PC-3 (cell line): ENCODE results near the gene LMNTD1. TPM values are rescaled to one million over a fixed set of nuclear protein-coding genes. Genes with fewer than 3 reads are reported as not detected.
A peak's percentile ranks its signal among the peaks of the same experiment; 100 is the strongest.
"Not testable (repeated sequence)": the region's sequence is repeated elsewhere in the genome, so short reads cannot be mapped to it uniquely, and the experiment has no call there.

Source experiments
- ATAC-seq: fragments of 200-7000 bp; cut with Tn5 transposase; 2 replicates; pipeline ENCODE4 v1.9.1; 2020; ENCODE audit warnings: mild to moderate bottlenecking, moderate library complexity
- BruUV-seq: library from RNA; stranded (reverse); fragments of 400-500 nt; replicated peaks from 2 replicates; lab custom pipeline; 2021; lab: Mats Ljungman, UMichigan
- CTCF ChIA-PET: fragments of 300-600 bp; sonication (Branson Sonifier 250); formaldehyde crosslinking; loops from one replicate; lab custom pipeline; 2022; ENCODE audit warnings: antibody characterized with exemption; lab: Charles Lee
- POLR2A ChIA-PET: fragments of 300-600 bp; sonication (Branson Sonifier 250); formaldehyde crosslinking; loops from one replicate; lab custom pipeline; 2022; ENCODE audit warnings: antibody characterized with exemption; ENCODE audit not compliant: unreplicated experiment; lab: Charles Lee
- DNase-seq: peaks from one replicate; pipeline ENCODE4 v3.0.0-alpha.2; 2015
- H2AFZ ChIP-seq: fragments of 300-600 bp; sonication (generic); 2 replicates; pipeline ENCODE4 v1.6.0; 2016; ENCODE audit warnings: antibody characterized with exemption, low read length
- H3F3A ChIP-seq: fragments of 300-600 bp; sonication (generic); one replicate; pipeline ENCODE4 v1.6.0; 2017; ENCODE audit warnings: antibody characterized with exemption, low read length, control low read depth, mild to moderate bottlenecking; ENCODE audit not compliant: unreplicated experiment
- H3K27ac ChIP-seq: fragments of 300-600 bp; sonication (generic); 2 replicates; pipeline ENCODE4 v1.5.1; 2016; ENCODE audit warnings: mild to moderate bottlenecking, low read length
- H3K27me3 ChIP-seq: fragments of 300-600 bp; sonication (generic); 2 replicates; pipeline ENCODE4 v1.6.1; 2016; ENCODE audit warnings: low read length, mixed read lengths
- H3K36me3 ChIP-seq: fragments of 300-600 bp; sonication (generic); 2 replicates; pipeline ENCODE4 v1.6.1; 2016; ENCODE audit warnings: low read depth, mixed run types, low read length, mixed read lengths
- H3K4me1 ChIP-seq: fragments of 300-600 bp; sonication (generic); 2 replicates; pipeline ENCODE4 v1.5.1; 2016; ENCODE audit warnings: low read length; ENCODE audit not compliant: insufficient read depth
- H3K4me2 ChIP-seq: fragments of 300-600 bp; sonication (generic); 2 replicates; pipeline ENCODE4 v1.6.0; 2016; ENCODE audit warnings: low read length
- H3K4me3 ChIP-seq: fragments of 300-600 bp; sonication (generic); 2 replicates; pipeline ENCODE4 v1.5.1; 2016; ENCODE audit warnings: mild to moderate bottlenecking, low read length, mixed read lengths
- H3K79me2 ChIP-seq: fragments of 300-600 bp; sonication (generic); 2 replicates; pipeline ENCODE4 v1.6.1; 2017; ENCODE audit warnings: low read length, mixed read lengths
- H3K9ac ChIP-seq: fragments of 300-600 bp; sonication (generic); 2 replicates; pipeline ENCODE4 v1.6.0; 2016; ENCODE audit warnings: mild to moderate bottlenecking, low read length
- H3K9me2 ChIP-seq: fragments of 300-600 bp; sonication (generic); replicated peaks from 2 replicates; pipeline ENCODE4 v1.6.1; 2016; ENCODE audit warnings: mixed run types, low read length, mixed read lengths
- H3K9me3 ChIP-seq: fragments of 300-600 bp; sonication (generic); 2 replicates; pipeline ENCODE4 v1.6.1; 2016; ENCODE audit warnings: low read length, mixed read lengths
- H4K20me1 ChIP-seq: fragments of 300-600 bp; sonication (generic); 2 replicates; pipeline ENCODE4 v1.6.1; 2016; ENCODE audit warnings: low read length, mixed read lengths
- CTCF ChIP-seq: fragments of 300-600 bp; sonication (generic); conservative IDR thresholded peaks from 2 replicates; pipeline ENCODE4 v1.5.1; 2017; ENCODE audit warnings: antibody characterized with exemption, low read depth, mild to moderate bottlenecking, low read length
- EZH2 ChIP-seq: fragments of 300-600 bp; sonication (generic); IDR thresholded peaks from one replicate; pipeline ENCODE4 v1.6.1; 2017; ENCODE audit warnings: antibody characterized with exemption, mild to moderate bottlenecking, low read length; ENCODE audit not compliant: unreplicated experiment
- EZH2phosphoT487 ChIP-seq: fragments of 300-600 bp; sonication (generic); IDR thresholded peaks from 2 replicates; pipeline ENCODE4 v1.6.1; 2018; ENCODE audit warnings: mild to moderate bottlenecking, antibody characterized with exemption, low read length, borderline replicate concordance
- intact Hi-C: fragments of 100-400 bp; cut with micrococcal nuclease; formaldehyde crosslinking; loops from 2 replicates; pipeline ENCODE4 v1.9.0; 2023
- total RNA-seq: library from RNA; depleted of rRNA; stranded (reverse); fragments of >200 nt; gene quantifications from 2 replicates; pipeline ENCODE4 v1.2.3, GENCODE V29; 2014

Gene LMNTD1
- total RNA-seq, 1 experiment from 2014 or later: not detected

- Histone ChIP-seq H3K9me2 (no peaks in the 10 kb centered on the region), H3F3A (no peaks in the 10 kb centered on the region), H3K4me1 (peaks cover 33% of the 10 kb centered on the region), H3K9me3 (no peaks in the 10 kb centered on the region), H3K9ac (no peak overlapping the region), H3K36me3 (no peaks in the 10 kb centered on the region), H3K27ac (no peak overlapping the region), H3K27me3 (no peaks in the 10 kb centered on the region), H3K79me2 (no peaks in the 10 kb centered on the region), H4K20me1 (no peaks in the 10 kb centered on the region), H3K4me2 (no peak overlapping the region), H2AFZ (no peak overlapping the region), H3K4me3 (no peak overlapping the region)
- peak; percentile 20 for DNase-seq
- ATAC-seq: no peak
- intact Hi-C loops: loop anchor here (5.0 kb wide), 1 partner anchor 34 kb away; no protein-coding TSS in a partner anchor
- TF ChIP-seq EZH2phosphoT487: no peak
- TF ChIP-seq CTCF: no peak
- no peak for TF ChIP-seq EZH2
- ChIA-PET CTCF (no interaction called here), POLR2A (no interaction called here)
- no TSS peak for BruUV-seq
Observed at GRCh38 chr12:25491396-25492325, 61.4 kb downstream of the LMNTD1 start.

- peak; percentile 83 for ATAC-seq
- Histone ChIP-seq H3K27ac (peak overlapping the region; percentile 56), H3K4me3 (peak overlapping the region; percentile 67)
Observed at GRCh38 chr12:25488956-25489870, 63.9 kb downstream of the LMNTD1 start.

GRCh38 chr12:25482625-25483024 lies 70.5 kb downstream of the LMNTD1 start:
- no peak overlapping the region for H2AFZ ChIP-seq
- H4K20me1 ChIP-seq: no peaks in the 10 kb centered on the region
- ATAC-seq (no peak), DNase-seq (no peak)
- no peaks in the 10 kb centered on the region for H3K9me3 ChIP-seq
- POLR2A ChIA-PET: no interaction called here
- H3F3A ChIP-seq: no peaks in the 10 kb centered on the region
- no peaks in the 10 kb centered on the region for H3K4me1 ChIP-seq
- no TSS peak for BruUV-seq
- H3K4me2 ChIP-seq: no peak overlapping the region
- CTCF ChIA-PET: no interaction called here
- H3K9me2 ChIP-seq: no peaks in the 10 kb centered on the region
- H3K4me3 ChIP-seq: no peak overlapping the region
- no peaks in the 10 kb centered on the region for H3K79me2 ChIP-seq
- no peak overlapping the region for H3K27ac ChIP-seq
- no peaks in the 10 kb centered on the region for H3K36me3 ChIP-seq
- H3K27me3 ChIP-seq: no peaks in the 10 kb centered on the region
- TF ChIP-seq CTCF (no peak), EZH2phosphoT487 (no peak), EZH2 (no peak)
- no peak overlapping the region for H3K9ac ChIP-seq
- intact Hi-C loops: no loop called here

More at GRCh38 chr12:25488956-25489870, 63.9 kb downstream of the LMNTD1 start:
- H4K20me1 ChIP-seq, intact Hi-C loops, H3K9me2 ChIP-seq, H3K79me2 ChIP-seq, H3K36me3 ChIP-seq, H3K9me3 ChIP-seq, H3F3A ChIP-seq, H3K27me3 ChIP-seq, CTCF ChIA-PET: not testable (repeated sequence)
- BruUV-seq: TSS peak; percentile 61
- POLR2A ChIA-PET: interaction anchor here (0.6 kb wide), 1 partner anchor 26 kb away, joined by 3 read pairs; no protein-coding TSS in a partner anchor
- H3K9ac ChIP-seq: peak overlapping the region; percentile 68
- peak; percentile 60 for DNase-seq
- H3K4me2 ChIP-seq: peak overlapping the region; percentile 94
- peaks cover 12% of the 10 kb centered on the region for H3K4me1 ChIP-seq
- peak overlapping the region; percentile 82 for H2AFZ ChIP-seq
